ENCODE data around the gene BCL2L12. TPM values are rescaled to one million over a fixed set of nuclear protein-coding genes. Genes with fewer than 3 reads are reported as not detected.

BCL2L12 gene
- total RNA-seq, 1 experiment from 2014 or later: 93.9 TPM

DNA sequence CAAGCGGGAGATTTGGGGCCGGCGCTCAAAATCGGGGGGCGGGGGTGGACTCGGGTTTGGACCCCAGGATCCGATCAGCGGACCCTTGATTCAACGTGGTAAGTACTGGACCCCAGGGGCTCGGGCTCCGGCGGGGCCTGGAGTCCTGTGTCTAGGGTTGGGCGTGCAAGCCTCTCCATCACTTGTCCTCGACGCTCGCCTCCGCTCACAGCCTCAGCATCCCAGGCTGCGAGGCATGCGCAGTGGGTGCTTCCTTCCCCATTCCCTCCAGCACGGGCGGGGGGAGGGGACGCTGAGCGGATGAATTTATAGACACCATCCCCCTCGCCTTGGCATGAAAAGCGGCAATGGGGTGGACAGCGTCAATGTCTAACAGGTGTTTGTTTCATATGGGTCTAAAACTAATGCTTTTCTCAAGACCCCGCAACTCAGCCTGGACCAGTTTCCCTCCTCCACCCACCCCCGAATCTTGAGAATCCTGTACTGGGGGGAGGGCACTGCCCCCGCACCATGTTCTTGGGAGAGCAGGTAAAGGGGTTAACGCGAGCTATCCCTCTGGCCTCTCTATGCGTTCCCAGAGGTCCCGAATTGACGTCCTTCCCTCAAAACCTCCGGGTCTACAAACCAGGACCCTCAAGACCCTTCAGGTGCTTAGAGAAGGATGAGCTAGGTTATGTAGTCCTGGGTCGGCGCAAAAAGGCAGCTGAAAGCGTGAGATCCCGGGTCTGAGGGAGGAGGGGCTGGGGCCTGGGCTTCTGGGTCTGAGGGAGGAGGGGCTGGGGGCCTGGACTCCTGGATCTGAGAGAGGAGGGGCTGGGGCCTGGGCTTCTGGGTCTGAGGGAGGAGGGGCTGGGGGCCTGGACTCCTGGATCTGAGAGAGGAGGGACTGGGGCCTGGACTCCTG is 25.8 kb downstream of the BCL2L12 start (continued):
- TF ChIP-seq CEBPB (IDR thresholded peaks at IDR 0.05; ENCODE audit: low read depth) (no peak), ZNF274 (IDR thresholded peaks at IDR 0.05; ENCODE audit: low read depth, low read length) (no peak), POLR2A (IDR thresholded peaks at IDR 0.05; ENCODE audit: borderline replicate concordance, extremely low read depth, insufficient read depth, insufficient read length) (no peak)

DNA sequence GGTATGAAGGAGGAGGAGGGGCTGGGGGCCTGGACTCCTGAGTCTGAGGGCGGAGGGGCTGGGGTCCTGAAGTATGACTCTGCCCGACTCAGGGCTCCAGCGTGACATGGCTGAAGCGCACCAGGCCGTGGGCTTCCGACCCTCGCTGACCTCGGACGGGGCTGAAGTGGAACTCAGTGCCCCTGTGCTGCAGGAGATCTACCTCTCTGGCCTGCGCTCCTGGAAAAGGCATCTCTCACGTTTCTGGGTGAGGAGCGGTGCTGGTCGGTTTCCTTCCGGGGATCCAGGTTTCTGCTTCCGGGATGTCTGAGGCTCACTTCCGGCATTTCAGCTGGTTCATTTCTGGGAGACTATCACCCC is 26.4 kb downstream of the BCL2L12 start:
- Histone ChIP-seq H4K20me1 (ENCODE audit: insufficient read depth) (no peaks in the 10 kb centered on the region), H3K9me3 (ENCODE audit: control insufficient read depth in 1 of 2, insufficient read depth in 1 of 2, low read depth in 1 of 2, low read length in 2 of 2) (no peaks in the 10 kb centered on the region), H3K79me2 (ENCODE audit: insufficient read depth, low read length) (no peaks in the 10 kb centered on the region), H3K27me3 (ENCODE audit: insufficient read depth, low read length) (no peaks in the 10 kb centered on the region), H3K27ac (ENCODE audit: low read depth, low read length) (no peak overlapping the region), H3K36me3 (ENCODE audit: control insufficient read depth in 1 of 2, insufficient read depth in 2 of 2, low read length in 2 of 2) (peaks cover 5 to 9% of the 10 kb centered on the region in 2 experiments; a peak in 2 of 4 replicates), H3K4me3 (replicated peaks in 1 of 2; ENCODE audit: low read depth in 1 of 2, low read length in 2 of 2) (no peak overlapping the region), H3K4me1 (ENCODE audit: control insufficient read depth in 1 of 2, insufficient read depth in 2 of 2, low read length in 2 of 2) (peaks cover 0 to 26% of the 10 kb centered on the region in 2 experiments; a peak in 2 of 4 replicates), H3K4me2 (ENCODE audit: low read length) (no peak overlapping the region), H3K9ac (ENCODE audit: low read length) (no peak overlapping the region), H2AFZ (ENCODE audit: low read depth, low read length, poor library complexity, severe bottlenecking) (no peak overlapping the region), H3K9me2 (ENCODE audit: insufficient read depth) (no peaks in the 10 kb centered on the region)
- TF ChIP-seq CEBPB (IDR thresholded peaks at IDR 0.05; ENCODE audit: low read depth) (no peak), FOSL1 (IDR thresholded peaks at IDR 0.05; ENCODE audit: low read depth) (no peak), POLR2A (IDR thresholded peaks at IDR 0.05; ENCODE audit: borderline replicate concordance, extremely low read depth, insufficient read depth, insufficient read length) (peak; percentile 33), YY1 (IDR thresholded peaks at IDR 0.05; ENCODE audit: extremely low read depth, insufficient replicate concordance, low read depth, low read length) (no peak), SRF (IDR thresholded peaks at IDR 0.05; ENCODE audit: low read depth) (no peak), SP1 (IDR thresholded peaks at IDR 0.05; ENCODE audit: low read depth) (no peak)
- RAD21 ChIA-PET (ENCODE audit: low non-redundant PET in 1 of 2, low total read pairs in 2 of 2, uncharacterized antibody in 2 of 2, unreplicated experiment in 2 of 2): no interaction called here
- BruUV-seq (replicated peaks): no TSS peak
- POLR2A ChIA-PET: no interaction called here
- no peak for ATAC-seq
- CTCF ChIA-PET: no interaction called here
- DNase-seq (ENCODE audit: low read depth, low spot score): no peak
- intact Hi-C loops (cut with micrococcal nuclease): no loop called here

DNA sequence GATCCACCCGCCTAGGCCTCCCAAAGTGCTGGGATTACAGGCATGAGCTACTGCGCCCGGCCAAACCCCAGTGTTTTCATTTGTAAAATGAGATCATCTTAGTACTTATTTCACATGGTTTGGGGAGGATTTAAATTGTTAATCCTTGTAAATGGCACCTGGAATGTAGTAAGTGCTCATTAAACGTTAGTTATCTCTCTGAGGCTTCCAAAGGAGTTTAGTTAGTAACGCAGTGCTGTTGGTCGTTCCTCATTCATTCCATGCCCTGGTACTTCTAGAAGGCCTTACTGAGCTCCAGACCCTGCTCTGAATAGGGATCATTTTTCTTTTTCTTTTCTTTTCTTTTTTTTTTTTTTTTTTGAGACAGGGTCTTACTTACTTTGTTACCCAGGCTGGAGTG is 30.4 kb downstream of the BCL2L12 start:
- no peak overlapping the region for H3K4me3 ChIP-seq (replicated peaks in 1 of 2; ENCODE audit: low read depth in 1 of 2, low read length in 2 of 2)
- peaks cover 4 to 18% of the 10 kb centered on the region in 2 experiments; a peak in 3 of 4 replicates for H3K4me1 ChIP-seq (ENCODE audit: control insufficient read depth in 1 of 2, insufficient read depth in 2 of 2, low read length in 2 of 2)
- H3K9me2 ChIP-seq (ENCODE audit: insufficient read depth): no peaks in the 10 kb centered on the region
- H2AFZ ChIP-seq (ENCODE audit: low read depth, low read length, poor library complexity, severe bottlenecking): no peak overlapping the region
- no peaks in the 10 kb centered on the region for H4K20me1 ChIP-seq (ENCODE audit: insufficient read depth)
- ChIA-PET RAD21 (ENCODE audit: low non-redundant PET in 1 of 2, low total read pairs in 2 of 2, uncharacterized antibody in 2 of 2, unreplicated experiment in 2 of 2) (interaction anchor here in 1 of 2 experiments (0.7 kb wide), 1 partner anchor 130 kb away, joined by 8 read pairs; no protein-coding TSS in a partner anchor), CTCF (no interaction called here), POLR2A (no interaction called here)
- no peaks in the 10 kb centered on the region for H3K9me3 ChIP-seq (ENCODE audit: control insufficient read depth in 1 of 2, insufficient read depth in 1 of 2, low read depth in 1 of 2, low read length in 2 of 2)
- intact Hi-C loops (cut with micrococcal nuclease): no loop called here
- no peaks in the 10 kb centered on the region for H3K36me3 ChIP-seq (ENCODE audit: control insufficient read depth in 1 of 2, insufficient read depth in 2 of 2, low read length in 2 of 2)
- BruUV-seq (replicated peaks): no TSS peak
- no peak for DNase-seq (ENCODE audit: low read depth, low spot score)
- H3K27ac ChIP-seq (ENCODE audit: low read depth, low read length): no peak overlapping the region
- no peaks in the 10 kb centered on the region for H3K27me3 ChIP-seq (ENCODE audit: insufficient read depth, low read length)
- no peak overlapping the region for H3K4me2 ChIP-seq (ENCODE audit: low read length)
- ATAC-seq: no peak
- no peak overlapping the region for H3K9ac ChIP-seq (ENCODE audit: low read length)
- H3K79me2 ChIP-seq (ENCODE audit: insufficient read depth, low read length): no peaks in the 10 kb centered on the region
- TF ChIP-seq EZH2 (IDR thresholded peaks at IDR 0.05) (no peak), JUND (IDR thresholded peaks at IDR 0.05) (no peak), POLR2AphosphoS5 (IDR thresholded peaks at IDR 0.05; ENCODE audit: low read depth, low read length) (no peak), YY1 (IDR thresholded peaks at IDR 0.05; ENCODE audit: extremely low read depth, insufficient replicate concordance, low read depth, low read length) (no peak), FOSL1 (IDR thresholded peaks at IDR 0.05; ENCODE audit: low read depth) (no peak)
- TF ChIP-seq, protein P1, sequence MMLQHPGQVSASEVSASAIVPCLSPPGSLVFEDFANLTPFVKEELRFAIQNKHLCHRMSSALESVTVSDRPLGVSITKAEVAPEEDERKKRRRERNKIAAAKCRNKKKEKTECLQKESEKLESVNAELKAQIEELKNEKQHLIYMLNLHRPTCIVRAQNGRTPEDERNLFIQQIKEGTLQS (IDR thresholded peaks at IDR 0.05): no peak
- TF ChIP-seq, protein P2, sequence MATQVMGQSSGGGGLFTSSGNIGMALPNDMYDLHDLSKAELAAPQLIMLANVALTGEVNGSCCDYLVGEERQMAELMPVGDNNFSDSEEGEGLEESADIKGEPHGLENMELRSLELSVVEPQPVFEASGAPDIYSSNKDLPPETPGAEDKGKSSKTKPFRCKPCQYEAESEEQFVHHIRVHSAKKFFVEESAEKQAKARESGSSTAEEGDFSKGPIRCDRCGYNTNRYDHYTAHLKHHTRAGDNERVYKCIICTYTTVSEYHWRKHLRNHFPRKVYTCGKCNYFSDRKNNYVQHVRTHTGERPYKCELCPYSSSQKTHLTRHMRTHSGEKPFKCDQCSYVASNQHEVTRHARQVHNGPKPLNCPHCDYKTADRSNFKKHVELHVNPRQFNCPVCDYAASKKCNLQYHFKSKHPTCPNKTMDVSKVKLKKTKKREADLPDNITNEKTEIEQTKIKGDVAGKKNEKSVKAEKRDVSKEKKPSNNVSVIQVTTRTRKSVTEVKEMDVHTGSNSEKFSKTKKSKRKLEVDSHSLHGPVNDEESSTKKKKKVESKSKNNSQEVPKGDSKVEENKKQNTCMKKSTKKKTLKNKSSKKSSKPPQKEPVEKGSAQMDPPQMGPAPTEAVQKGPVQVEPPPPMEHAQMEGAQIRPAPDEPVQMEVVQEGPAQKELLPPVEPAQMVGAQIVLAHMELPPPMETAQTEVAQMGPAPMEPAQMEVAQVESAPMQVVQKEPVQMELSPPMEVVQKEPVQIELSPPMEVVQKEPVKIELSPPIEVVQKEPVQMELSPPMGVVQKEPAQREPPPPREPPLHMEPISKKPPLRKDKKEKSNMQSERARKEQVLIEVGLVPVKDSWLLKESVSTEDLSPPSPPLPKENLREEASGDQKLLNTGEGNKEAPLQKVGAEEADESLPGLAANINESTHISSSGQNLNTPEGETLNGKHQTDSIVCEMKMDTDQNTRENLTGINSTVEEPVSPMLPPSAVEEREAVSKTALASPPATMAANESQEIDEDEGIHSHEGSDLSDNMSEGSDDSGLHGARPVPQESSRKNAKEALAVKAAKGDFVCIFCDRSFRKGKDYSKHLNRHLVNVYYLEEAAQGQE (IDR thresholded peaks at IDR 0.05; ENCODE audit: low read depth): no peak
